Colonic mucosa (tissue), 4 donors: Measurements from ENCODE around the gene NACC2. TPM values are rescaled to one million over a fixed set of nuclear protein-coding genes. Genes with fewer than 3 reads are reported as not detected.
"Not testable (repeated sequence)": the region's sequence is repeated elsewhere in the genome, so short reads cannot be mapped to it uniquely, and the experiment has no call there.

Source experiments
- DNase-seq: peaks from one replicate; pipeline ENCODE4 v3.0.0-alpha.2; 2020
- H3K27ac ChIP-seq: fragments of 200-600 bp; one replicate; pipeline ENCODE4 v1.8.0; 2021
- H3K27me3 ChIP-seq: fragments of 200-600 bp; one replicate; pipeline ENCODE4 v1.8.0; 2021
- H3K36me3 ChIP-seq: fragments of 200-600 bp; one replicate; pipeline ENCODE4 v1.8.0; 2021
- H3K4me1 ChIP-seq: fragments of 200-600 bp; one replicate; pipeline ENCODE4 v1.8.0; 2021; ENCODE audit warnings: mild to moderate bottlenecking
- H3K4me3 ChIP-seq: fragments of 200-600 bp; one replicate; pipeline ENCODE4 v1.8.0; 2021
- H3K9ac ChIP-seq, 2 donors: one replicate each; pipeline ENCODE4 v1.7.0; 2013; ENCODE audit warnings: control low read depth in 2 of 2, low read depth in 2 of 2, low read length in 2 of 2
- H3K9me3 ChIP-seq: fragments of 200-600 bp; one replicate; pipeline ENCODE4 v1.8.0; 2021
- CTCF ChIP-seq: fragments of 200-600 bp; IDR thresholded peaks from one replicate; pipeline ENCODE4 v1.8.0; 2022; ENCODE audit warnings: antibody characterized with exemption, mild to moderate bottlenecking
- intact Hi-C: fragments of 100-400 bp; cut with DNase I; formaldehyde crosslinking; loops from one replicate; pipeline ENCODE4 v1.14.1; 2022
- total RNA-seq, 2 donors: library from RNA; stranded (reverse); fragmentation: NEBNext Ultra II Directional in 1 of 2; extraction: Animal tissue kit (Norgen Biotek cat#: 25700) in 1 of 2; gene quantifications; one replicate each; pipeline ENCODE4 v1.2.1, GENCODE V29; 2021
- donor health status: healthy.
- donor health status: DM: no; HTN: no; CAD: no.
- donor health status: DM: no; HTN: no; CAD: no.

Gene NACC2
- total RNA-seq, 2 donors from 2014 or later: 20.3 to 21.0 TPM

- no peak for DNase-seq
- intact Hi-C loops: loop anchor here (2.0 kb wide), 1 partner anchor 154 kb away; no protein-coding TSS in a partner anchor
- no peak overlapping the region for H3K4me3 ChIP-seq
- no peaks in the 10 kb centered on the region for H3K27me3 ChIP-seq
- no peaks in the 10 kb centered on the region for H3K36me3 ChIP-seq
- H3K9me3 ChIP-seq: no peaks in the 10 kb centered on the region
- no peak overlapping the region for H3K9ac ChIP-seq
- H3K27ac ChIP-seq: no peak overlapping the region
- TF ChIP-seq CTCF: no peak
- no peaks in the 10 kb centered on the region for H3K4me1 ChIP-seq
Observed at GRCh38 chr9:135969064-135969683, 125.9 kb downstream of the NACC2 start.

- Histone ChIP-seq H3K36me3 (no peaks in the 10 kb centered on the region), H3K9ac (no peak overlapping the region), H3K27me3 (no peaks in the 10 kb centered on the region), H3K27ac (no peak overlapping the region), H3K9me3 (no peaks in the 10 kb centered on the region), H3K4me3 (no peak overlapping the region), H3K4me1 (no peaks in the 10 kb centered on the region)
- DNase-seq: no peak
- TF ChIP-seq CTCF: no peak
- intact Hi-C loops: loop anchor here (2.0 kb wide), 1 partner anchor 154 kb away; no protein-coding TSS in a partner anchor
Observed at GRCh38 chr9:135968601-135969000, 126.5 kb downstream of the NACC2 start.

- no peaks in the 10 kb centered on the region for H3K9me3 ChIP-seq
- H3K36me3 ChIP-seq: no peaks in the 10 kb centered on the region
- intact Hi-C loops: loop anchor here (2.0 kb wide), 1 partner anchor 155 kb away; no protein-coding TSS in a partner anchor
- H3K4me3 ChIP-seq: no peak overlapping the region
- no peaks in the 10 kb centered on the region for H3K27me3 ChIP-seq
- no peaks in the 10 kb centered on the region for H3K4me1 ChIP-seq
- no peak for DNase-seq
- H3K9ac ChIP-seq: no peak overlapping the region
- no peak for TF ChIP-seq CTCF
- H3K27ac ChIP-seq: no peak overlapping the region
Observed at GRCh38 chr9:135968083-135968476, 127.0 kb downstream of the NACC2 start.

GRCh38 chr9:135966916-135967260, 128.2 kb downstream of the NACC2 start:
- H3K4me3 ChIP-seq, H3K9ac ChIP-seq, H3K36me3 ChIP-seq, H3K27ac ChIP-seq, intact Hi-C loops, H3K4me1 ChIP-seq, H3K27me3 ChIP-seq, H3K9me3 ChIP-seq, DNase-seq: not testable (repeated sequence)

GRCh38 chr9:135965124-135965756, 129.8 kb downstream of the NACC2 start:
- Histone ChIP-seq H3K4me1 (peaks cover 2% of the 10 kb centered on the region), H3K4me3 (no peak overlapping the region), H3K27ac (no peak overlapping the region), H3K36me3 (no peaks in the 10 kb centered on the region), H3K9ac (no peak overlapping the region), H3K27me3 (no peaks in the 10 kb centered on the region), H3K9me3 (no peaks in the 10 kb centered on the region)
- no peak for DNase-seq
- TF ChIP-seq CTCF: no peak
- intact Hi-C loops: no loop called here

- TF ChIP-seq CTCF: no peak
- Histone ChIP-seq H3K4me1 (peaks cover 9% of the 10 kb centered on the region), H3K27ac (no peak overlapping the region), H3K4me3 (no peak overlapping the region), H3K36me3 (no peaks in the 10 kb centered on the region), H3K9me3 (no peaks in the 10 kb centered on the region), H3K27me3 (no peaks in the 10 kb centered on the region), H3K9ac (no peak overlapping the region)
- no peak for DNase-seq
- intact Hi-C loops: no loop called here
Observed at GRCh38 chr9:135963938-135964337, 131.2 kb downstream of the NACC2 start.
